ENCODE measurements around the gene TSHB.

GRCh38 chr1:115060501-115060900, 30.9 kb downstream of the TSHB start:
- TF ChIP-seq CTCF (IDR thresholded peaks at IDR 0.05) = no peak
- no peak for TF ChIP-seq ZFX (IDR thresholded peaks at IDR 0.05; ENCODE audit: borderline replicate concordance)

All from 22Rv1 (cell line).